HUES48 (cell line): Measurements from ENCODE around the gene ADGRB3.
"Not testable (repeated sequence)": the region's sequence is repeated elsewhere in the genome, so short reads cannot be mapped to it uniquely, and the experiment has no call there.

Experiments used
- H3K27ac ChIP-seq: one replicate; pipeline ENCODE4 v1.7.0; 2013; ENCODE audit warnings: low read depth, low read length, inconsistent platforms
- H3K27me3 ChIP-seq: 2 replicates; pipeline ENCODE4 v1.6.1; 2013; ENCODE audit warnings: mild to moderate bottlenecking, low read length; ENCODE audit not compliant: control insufficient read depth, insufficient read depth
- H3K36me3 ChIP-seq: 2 replicates; pipeline ENCODE4 v1.6.1; 2013; ENCODE audit warnings: low read length; ENCODE audit not compliant: control insufficient read depth, insufficient read depth
- H3K4me1 ChIP-seq: 2 replicates; pipeline ENCODE4 v1.6.1; 2013; ENCODE audit warnings: mild to moderate bottlenecking, low read length; ENCODE audit not compliant: control insufficient read depth, insufficient read depth
- H3K4me3 ChIP-seq: 2 replicates; pipeline ENCODE4 v1.5.1; 2013; ENCODE audit warnings: mild to moderate bottlenecking, low read depth, low read length
- H3K9ac ChIP-seq: 2 replicates; pipeline ENCODE4 v1.6.1; 2013; ENCODE audit warnings: mild to moderate bottlenecking, low read depth, low read length, moderate library complexity
- H3K9me3 ChIP-seq: 2 replicates; pipeline ENCODE4 v1.6.1; 2013; ENCODE audit warnings: low read length; ENCODE audit not compliant: control insufficient read depth, insufficient read depth

ADGRB3 gene

DNA sequence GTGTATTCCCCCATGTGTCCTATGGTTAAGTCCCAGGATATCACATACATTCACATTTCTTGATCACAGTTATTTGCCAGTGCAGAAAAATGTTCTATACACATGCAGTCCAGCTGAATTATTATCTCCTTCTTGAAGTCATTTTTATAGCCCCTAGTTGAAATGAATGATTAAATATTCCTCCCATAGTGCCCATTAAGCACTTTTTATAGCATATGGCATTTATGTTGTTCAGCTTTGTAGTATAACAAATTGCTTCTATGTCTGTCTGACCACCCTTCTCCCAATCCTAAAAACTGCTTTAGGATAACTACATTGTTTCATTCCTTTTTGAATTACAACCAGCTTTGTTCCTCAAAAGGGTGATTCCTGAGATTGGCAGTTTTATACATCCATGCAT is 123.5 kb downstream of the ADGRB3 start:
- no peaks in the 10 kb centered on the region for H3K27me3 ChIP-seq
- no peak overlapping the region for H3K9ac ChIP-seq
- H3K4me3 ChIP-seq, result no peak overlapping the region
- no peaks in the 10 kb centered on the region for H3K36me3 ChIP-seq
- H3K4me1 ChIP-seq, result no peaks in the 10 kb centered on the region
- H3K27ac ChIP-seq, result no peak overlapping the region
- H3K9me3 ChIP-seq, result no peaks in the 10 kb centered on the region

DNA sequence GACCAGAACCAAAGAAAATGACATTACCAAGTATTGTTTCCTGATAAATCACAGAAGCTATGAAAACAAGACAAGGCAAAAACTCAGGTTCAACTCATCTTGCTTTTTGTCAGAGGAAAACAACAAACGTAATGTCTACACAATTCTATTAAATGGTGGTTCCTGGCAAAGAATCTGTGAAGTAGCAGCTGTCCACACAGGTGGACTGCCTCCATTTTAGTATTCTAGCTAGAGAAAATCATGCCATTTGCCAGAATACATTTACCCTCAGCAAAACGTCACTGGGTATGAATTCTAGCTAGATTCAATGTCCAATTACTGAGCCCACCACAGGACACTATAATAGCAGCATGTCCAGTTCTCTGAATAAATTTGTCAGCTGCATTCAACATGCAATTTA is 125.4 kb downstream of the ADGRB3 start:
- no peak overlapping the region for H3K9ac ChIP-seq
- H3K4me1 ChIP-seq, result no peaks in the 10 kb centered on the region
- H3K36me3 ChIP-seq, result no peaks in the 10 kb centered on the region
- no peak overlapping the region for H3K4me3 ChIP-seq
- no peak overlapping the region for H3K27ac ChIP-seq
- no peaks in the 10 kb centered on the region for H3K9me3 ChIP-seq
- no peaks in the 10 kb centered on the region for H3K27me3 ChIP-seq

- no peak overlapping the region for H3K9ac ChIP-seq
- no peak overlapping the region for H3K27ac ChIP-seq
Observed at GRCh38 chr6:68760941-68761676, 126.0 kb downstream of the ADGRB3 start.

GRCh38 chr6:68761985-68762384 is 126.9 kb downstream of the ADGRB3 start:
- Histone ChIP-seq H3K36me3 (no peaks in the 10 kb centered on the region), H3K4me1 (no peaks in the 10 kb centered on the region), H3K9ac (no peak overlapping the region), H3K4me3 (no peak overlapping the region), H3K27me3 (no peaks in the 10 kb centered on the region), H3K9me3 (no peaks in the 10 kb centered on the region), H3K27ac (no peak overlapping the region)

More at GRCh38 chr6:68760941-68761676, 126.0 kb downstream of the ADGRB3 start:
- Histone ChIP-seq H3K4me1 (no peaks in the 10 kb centered on the region), H3K9me3 (no peaks in the 10 kb centered on the region), H3K36me3 (no peaks in the 10 kb centered on the region), H3K27me3 (no peaks in the 10 kb centered on the region), H3K4me3 (no peak overlapping the region)

- no peaks in the 10 kb centered on the region for H3K36me3 ChIP-seq
- H3K4me3 ChIP-seq, result no peak overlapping the region
- no peaks in the 10 kb centered on the region for H3K27me3 ChIP-seq
- no peaks in the 10 kb centered on the region for H3K9me3 ChIP-seq
- H3K4me1 ChIP-seq, result no peaks in the 10 kb centered on the region
- H3K9ac ChIP-seq, result no peak overlapping the region
- no peak overlapping the region for H3K27ac ChIP-seq
Observed at GRCh38 chr6:68771426-68771825, 136.3 kb downstream of the ADGRB3 start.

DNA sequence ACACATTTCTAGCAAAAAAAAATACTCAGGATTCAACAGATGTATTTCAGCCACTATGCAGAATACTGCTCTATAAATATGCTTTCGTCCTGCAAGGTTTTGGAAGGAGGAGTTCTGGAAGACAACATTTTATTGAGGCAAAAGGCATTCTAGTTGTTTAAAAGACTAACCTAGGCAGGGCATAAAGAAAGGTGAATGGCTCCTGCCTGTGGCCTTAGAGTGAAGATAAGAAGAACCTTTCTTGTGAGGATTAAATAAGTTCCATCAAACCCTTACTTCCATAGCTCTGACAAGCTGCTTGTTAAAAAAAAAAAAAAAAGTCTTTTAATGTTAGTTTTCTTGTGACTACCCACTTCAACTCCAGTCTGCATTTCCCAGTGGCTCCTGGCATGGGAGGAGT is 139.8 kb downstream of the ADGRB3 start:
- H3K4me1 ChIP-seq, result no peaks in the 10 kb centered on the region
- no peak overlapping the region for H3K4me3 ChIP-seq
- H3K9ac ChIP-seq, result no peak overlapping the region
- H3K27ac ChIP-seq, result no peak overlapping the region
- no peaks in the 10 kb centered on the region for H3K9me3 ChIP-seq
- H3K36me3 ChIP-seq, result no peaks in the 10 kb centered on the region
- no peaks in the 10 kb centered on the region for H3K27me3 ChIP-seq

GRCh38 chr6:68776354-68776753 is 141.3 kb downstream of the ADGRB3 start:
- Histone ChIP-seq H3K27ac (no peak overlapping the region), H3K4me3 (no peak overlapping the region), H3K27me3 (no peaks in the 10 kb centered on the region), H3K9me3 (no peaks in the 10 kb centered on the region), H3K9ac (no peak overlapping the region), H3K36me3 (no peaks in the 10 kb centered on the region), H3K4me1 (no peaks in the 10 kb centered on the region)

GRCh38 chr6:68777956-68778355 is 142.9 kb downstream of the ADGRB3 start:
- Histone ChIP-seq H3K4me3 (no peak overlapping the region), H3K27ac (no peak overlapping the region)

GRCh38 chr6:68778356-68779020 is 143.4 kb downstream of the ADGRB3 start:
- H3K9ac ChIP-seq, result no peak overlapping the region
- no peaks in the 10 kb centered on the region for H3K27me3 ChIP-seq
- no peak overlapping the region for H3K27ac ChIP-seq
- H3K36me3 ChIP-seq, result no peaks in the 10 kb centered on the region
- H3K4me1 ChIP-seq, result no peaks in the 10 kb centered on the region
- no peaks in the 10 kb centered on the region for H3K9me3 ChIP-seq
- H3K4me3 ChIP-seq, result no peak overlapping the region

More at GRCh38 chr6:68777956-68778355, 142.9 kb downstream of the ADGRB3 start:
- Histone ChIP-seq H3K36me3 (no peaks in the 10 kb centered on the region), H3K4me1 (no peaks in the 10 kb centered on the region), H3K27me3 (no peaks in the 10 kb centered on the region), H3K9me3 (no peaks in the 10 kb centered on the region), H3K9ac (no peak overlapping the region)

- Histone ChIP-seq H3K4me3 (no peak overlapping the region), H3K36me3 (no peaks in the 10 kb centered on the region), H3K27ac (no peak overlapping the region), H3K9me3 (no peaks in the 10 kb centered on the region), H3K9ac (no peak overlapping the region), H3K27me3 (no peaks in the 10 kb centered on the region), H3K4me1 (no peaks in the 10 kb centered on the region)
Observed at GRCh38 chr6:68779366-68779765, 144.3 kb downstream of the ADGRB3 start.

DNA sequence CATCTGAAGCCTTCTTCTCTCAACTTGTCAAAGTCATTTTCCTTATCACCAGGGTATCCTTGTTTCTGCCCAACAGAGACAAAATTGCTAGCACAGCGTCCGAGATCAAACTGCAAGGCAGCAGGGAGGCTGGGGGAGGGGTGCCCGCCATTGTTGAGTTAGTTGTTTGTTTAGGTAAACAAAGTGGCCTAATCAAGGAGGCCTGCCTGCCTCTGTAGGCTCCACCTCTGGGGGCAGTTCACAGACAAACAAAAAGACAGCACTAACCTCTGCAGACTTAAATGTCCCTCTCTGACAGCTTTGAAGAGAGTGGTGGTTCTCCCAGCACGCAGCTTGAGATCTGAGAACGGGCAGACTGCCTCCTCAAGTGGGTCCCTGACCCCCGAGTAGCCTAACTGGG is 155.0 kb downstream of the ADGRB3 start:
- not testable (repeated sequence) for H3K9me3 ChIP-seq, H3K4me1 ChIP-seq, H3K36me3 ChIP-seq, H3K4me3 ChIP-seq, H3K27ac ChIP-seq, H3K27me3 ChIP-seq, H3K9ac ChIP-seq
